Measurements from ENCODE around the gene PPFIA4. TPM values are rescaled to one million over a fixed set of nuclear protein-coding genes. Genes with fewer than 3 reads are reported as not detected.

PPFIA4 gene
- polyA plus RNA-seq, 1 of the 3 experiments (the other 2 are of a cell fraction) = 4.4 TPM

DNA sequence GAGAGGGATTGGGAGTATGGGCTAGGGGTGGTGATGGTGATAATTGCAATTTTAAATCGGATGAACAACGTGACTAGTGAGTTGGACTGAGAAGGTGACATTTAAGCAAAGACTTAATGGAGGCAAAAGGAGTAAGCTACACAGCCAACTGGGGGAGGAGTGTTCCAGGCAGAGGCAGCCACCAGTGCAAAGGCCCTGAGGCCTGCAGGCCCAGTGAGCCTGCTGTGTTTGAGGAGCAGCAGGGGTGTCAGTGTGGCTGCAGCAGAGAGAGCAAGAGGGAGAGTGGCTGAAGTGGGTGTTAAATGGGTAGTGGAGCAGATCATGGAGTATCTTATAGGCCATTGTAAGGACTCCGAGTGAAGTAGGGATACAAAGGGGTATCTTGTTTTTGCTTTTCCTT lies 40.7 kb downstream of the PPFIA4 start:
- no peaks in the 10 kb centered on the region for H3K79me2 ChIP-seq (ENCODE audit: insufficient read depth)
- H3K9me3 ChIP-seq = no peaks in the 10 kb centered on the region
- H3K9ac ChIP-seq = no peak overlapping the region
- no peaks in the 10 kb centered on the region for H4K20me1 ChIP-seq (ENCODE audit: insufficient read depth)
- CTCF ChIA-PET = interaction anchor here (1.0 to 7.2 kb wide), 8 partner anchors 9 to 201 kb away, joined by 3 to 52 read pairs (median 5); no protein-coding TSS in a partner anchor
- no peak overlapping the region for H2AFZ ChIP-seq (ENCODE audit: low read depth)
- H3F3A ChIP-seq (replicated peaks; ENCODE audit: insufficient read depth) = no peaks in the 10 kb centered on the region
- H3K4me3 ChIP-seq (ENCODE audit: low read depth in 2 of 2, low read length in 1 of 2) = no peak overlapping the region
- WGBS (ENCODE audit: low lambda C conversion rate) = 70% methylated on average over 3 of the region's 3 CpGs
- TF ChIP-seq, protein P1, sequence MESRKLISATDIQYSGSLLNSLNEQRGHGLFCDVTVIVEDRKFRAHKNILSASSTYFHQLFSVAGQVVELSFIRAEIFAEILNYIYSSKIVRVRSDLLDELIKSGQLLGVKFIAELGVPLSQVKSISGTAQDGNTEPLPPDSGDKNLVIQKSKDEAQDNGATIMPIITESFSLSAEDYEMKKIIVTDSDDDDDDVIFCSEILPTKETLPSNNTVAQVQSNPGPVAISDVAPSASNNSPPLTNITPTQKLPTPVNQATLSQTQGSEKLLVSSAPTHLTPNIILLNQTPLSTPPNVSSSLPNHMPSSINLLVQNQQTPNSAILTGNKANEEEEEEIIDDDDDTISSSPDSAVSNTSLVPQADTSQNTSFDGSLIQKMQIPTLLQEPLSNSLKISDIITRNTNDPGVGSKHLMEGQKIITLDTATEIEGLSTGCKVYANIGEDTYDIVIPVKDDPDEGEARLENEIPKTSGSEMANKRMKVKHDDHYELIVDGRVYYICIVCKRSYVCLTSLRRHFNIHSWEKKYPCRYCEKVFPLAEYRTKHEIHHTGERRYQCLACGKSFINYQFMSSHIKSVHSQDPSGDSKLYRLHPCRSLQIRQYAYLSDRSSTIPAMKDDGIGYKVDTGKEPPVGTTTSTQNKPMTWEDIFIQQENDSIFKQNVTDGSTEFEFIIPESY (IDR thresholded peaks at IDR 0.05; ENCODE audit: borderline replicate concordance, low read depth) = no peak
- TF ChIP-seq MXI1 (IDR thresholded peaks at IDR 0.05; ENCODE audit: low read depth, low read length) (no peak), SIN3A (IDR thresholded peaks at IDR 0.05; ENCODE audit: borderline replicate concordance, low read depth, low read length) (no peak), MEF2A (IDR thresholded peaks at IDR 0.05; ENCODE audit: borderline replicate concordance, low read depth) (no peak), FOXJ3 (CRISPR knock-in tag; IDR thresholded peaks at IDR 0.05) (no peak), NRF1 (IDR thresholded peaks at IDR 0.05; ENCODE audit: low read depth, low read length) (no peak), POLR2AphosphoS5 (IDR thresholded peaks at IDR 0.05; ENCODE audit: low read depth, low read length) (no peak), YY1 (IDR thresholded peaks at IDR 0.05; ENCODE audit: low read depth) (no peak)
- TF ChIP-seq, protein P2, sequence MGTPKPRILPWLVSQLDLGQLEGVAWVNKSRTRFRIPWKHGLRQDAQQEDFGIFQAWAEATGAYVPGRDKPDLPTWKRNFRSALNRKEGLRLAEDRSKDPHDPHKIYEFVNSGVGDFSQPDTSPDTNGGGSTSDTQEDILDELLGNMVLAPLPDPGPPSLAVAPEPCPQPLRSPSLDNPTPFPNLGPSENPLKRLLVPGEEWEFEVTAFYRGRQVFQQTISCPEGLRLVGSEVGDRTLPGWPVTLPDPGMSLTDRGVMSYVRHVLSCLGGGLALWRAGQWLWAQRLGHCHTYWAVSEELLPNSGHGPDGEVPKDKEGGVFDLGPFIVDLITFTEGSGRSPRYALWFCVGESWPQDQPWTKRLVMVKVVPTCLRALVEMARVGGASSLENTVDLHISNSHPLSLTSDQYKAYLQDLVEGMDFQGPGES (IDR thresholded peaks at IDR 0.05; ENCODE audit: low read depth, low read length) = no peak
- TF ChIP-seq, protein P3, sequence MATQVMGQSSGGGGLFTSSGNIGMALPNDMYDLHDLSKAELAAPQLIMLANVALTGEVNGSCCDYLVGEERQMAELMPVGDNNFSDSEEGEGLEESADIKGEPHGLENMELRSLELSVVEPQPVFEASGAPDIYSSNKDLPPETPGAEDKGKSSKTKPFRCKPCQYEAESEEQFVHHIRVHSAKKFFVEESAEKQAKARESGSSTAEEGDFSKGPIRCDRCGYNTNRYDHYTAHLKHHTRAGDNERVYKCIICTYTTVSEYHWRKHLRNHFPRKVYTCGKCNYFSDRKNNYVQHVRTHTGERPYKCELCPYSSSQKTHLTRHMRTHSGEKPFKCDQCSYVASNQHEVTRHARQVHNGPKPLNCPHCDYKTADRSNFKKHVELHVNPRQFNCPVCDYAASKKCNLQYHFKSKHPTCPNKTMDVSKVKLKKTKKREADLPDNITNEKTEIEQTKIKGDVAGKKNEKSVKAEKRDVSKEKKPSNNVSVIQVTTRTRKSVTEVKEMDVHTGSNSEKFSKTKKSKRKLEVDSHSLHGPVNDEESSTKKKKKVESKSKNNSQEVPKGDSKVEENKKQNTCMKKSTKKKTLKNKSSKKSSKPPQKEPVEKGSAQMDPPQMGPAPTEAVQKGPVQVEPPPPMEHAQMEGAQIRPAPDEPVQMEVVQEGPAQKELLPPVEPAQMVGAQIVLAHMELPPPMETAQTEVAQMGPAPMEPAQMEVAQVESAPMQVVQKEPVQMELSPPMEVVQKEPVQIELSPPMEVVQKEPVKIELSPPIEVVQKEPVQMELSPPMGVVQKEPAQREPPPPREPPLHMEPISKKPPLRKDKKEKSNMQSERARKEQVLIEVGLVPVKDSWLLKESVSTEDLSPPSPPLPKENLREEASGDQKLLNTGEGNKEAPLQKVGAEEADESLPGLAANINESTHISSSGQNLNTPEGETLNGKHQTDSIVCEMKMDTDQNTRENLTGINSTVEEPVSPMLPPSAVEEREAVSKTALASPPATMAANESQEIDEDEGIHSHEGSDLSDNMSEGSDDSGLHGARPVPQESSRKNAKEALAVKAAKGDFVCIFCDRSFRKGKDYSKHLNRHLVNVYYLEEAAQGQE (IDR thresholded peaks at IDR 0.05; ENCODE audit: low read depth, low read length) = no peak
- TF ChIP-seq, protein P4, sequence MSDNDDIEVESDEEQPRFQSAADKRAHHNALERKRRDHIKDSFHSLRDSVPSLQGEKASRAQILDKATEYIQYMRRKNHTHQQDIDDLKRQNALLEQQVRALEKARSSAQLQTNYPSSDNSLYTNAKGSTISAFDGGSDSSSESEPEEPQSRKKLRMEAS (IDR thresholded peaks at IDR 0.05; ENCODE audit: low read depth) = no peak
- H3K9me2 ChIP-seq = no peaks in the 10 kb centered on the region
- no peaks in the 10 kb centered on the region for H3K27me3 ChIP-seq (ENCODE audit: insufficient read depth)
- DNase-seq = no peak
- H3K36me3 ChIP-seq (replicated peaks in 1 of 2; ENCODE audit: control insufficient read depth in 1 of 2, insufficient read depth in 2 of 2, low read length in 1 of 2) = no peaks in the 10 kb centered on the region
- POLR2A ChIA-PET = no interaction called here
- no peak overlapping the region for H3K27ac ChIP-seq (ENCODE audit: low read depth in 2 of 2, low read length in 1 of 2)
- peaks cover 0 to 29% of the 10 kb centered on the region in 2 experiments; a peak in 2 of 4 replicates for H3K4me1 ChIP-seq (ENCODE audit: control insufficient read depth in 1 of 2, insufficient read depth in 2 of 2, low read depth in 1 of 2, low read length in 1 of 2)
- no peak overlapping the region for H3K4me2 ChIP-seq
